ENCODE data around the gene FLT4. TPM values are rescaled to one million over a fixed set of nuclear protein-coding genes. Genes with fewer than 3 reads are reported as not detected.

FLT4 gene
- total and polyA plus RNA-seq, 2 of the 13 experiments (the other 11 are each of a cell fraction or from before 2014, with no cell fraction given), result not detected

- no peak for FAIRE-seq
- Histone ChIP-seq H3K79me2 (ENCODE audit: insufficient read depth, low read length) (no peaks in the 10 kb centered on the region), H3K27ac (ENCODE audit: extremely low read length, insufficient read depth, low read length) (no peak overlapping the region), H2AFZ (ENCODE audit: low read length) (no peak overlapping the region), H3K4me3 (replicated peaks in 1 of 3; ENCODE audit: insufficient read depth in 1 of 3, low read depth in 2 of 3, low read length in 3 of 3) (no peak overlapping the region), H3K36me3 (replicated peaks in 1 of 2; ENCODE audit: control insufficient read depth in 1 of 2, insufficient read depth in 2 of 2, low read length in 2 of 2) (no peaks in the 10 kb centered on the region), H3K27me3 (ENCODE audit: control insufficient read depth in 1 of 2, insufficient read depth in 2 of 2, low read length in 2 of 2) (peaks cover 12 to 66% of the 10 kb centered on the region in 2 experiments), H3K4me1 (ENCODE audit: insufficient read depth, low read length) (no peaks in the 10 kb centered on the region), H4K20me1 (ENCODE audit: insufficient read depth, low read length) (no peaks in the 10 kb centered on the region), H3K4me2 (ENCODE audit: low read depth, low read length) (no peak overlapping the region), H3K9ac (ENCODE audit: insufficient read depth, low read depth, low read length) (no peak overlapping the region), H3K9me3 (ENCODE audit: low read length) (no peaks in the 10 kb centered on the region)
- WGBS (ENCODE audit: low lambda C conversion rate), result 18% methylated on average over 4 of the region's 6 CpGs
- ATAC-seq, result no peak
- no TSS peak for BruUV-seq (replicated peaks)
- POLR2A ChIA-PET, result no interaction called here
- intact Hi-C loops (cut with micrococcal nuclease; ENCODE audit: unreplicated experiment), result no loop called here
- no peak for DNase-seq (ENCODE audit: low spot score)
- in situ Hi-C loops (cut with HindIII; ENCODE audit: extremely low pct_ligation_motif_present, low pct_unique_long_range_greater_than_20kb), result no loop called here
- CTCF ChIA-PET (ENCODE audit: low intra/inter-chr PET ratio, low total read pairs), result no interaction called here
- TF ChIP-seq SKIL (CRISPR knock-in tag; IDR thresholded peaks at IDR 0.05; ENCODE audit: borderline replicate concordance) (no peak), FOSL2 (CRISPR knock-in tag; IDR thresholded peaks at IDR 0.05) (no peak), HOXA9 (CRISPR knock-in tag; IDR thresholded peaks at IDR 0.05; ENCODE audit: borderline replicate concordance) (no peak), ASH2L (IDR thresholded peaks at IDR 0.05; ENCODE audit: insufficient read length, low read depth, low read length) (no peak), ZNF660 (CRISPR knock-in tag; IDR thresholded peaks at IDR 0.05; ENCODE audit: borderline replicate concordance, low read depth) (no peak), HMGA1 (CRISPR knock-in tag; conservative IDR thresholded peaks at IDR 0.05) (no peak), CSRNP1 (CRISPR knock-in tag; IDR thresholded peaks at IDR 0.05) (no peak), ZSCAN30 (CRISPR knock-in tag; IDR thresholded peaks at IDR 0.05) (no peak), SP1 (IDR thresholded peaks at IDR 0.05) (no peak), SP1 (CRISPR knock-in tag; IDR thresholded peaks at IDR 0.05) (no peak), DNMT3B (CRISPR knock-in tag; conservative IDR thresholded peaks at IDR 0.05) (no peak), ZNF713 (CRISPR knock-in tag; IDR thresholded peaks at IDR 0.05) (no peak), CEBPZ (IDR thresholded peaks at IDR 0.05; ENCODE audit: low read length) (no peak), ZNF24 (IDR thresholded peaks at IDR 0.05) (no peak), SMC3 (IDR thresholded peaks at IDR 0.05; ENCODE audit: low read length) (no peak), MYPOP (CRISPR knock-in tag; IDR thresholded peaks at IDR 0.05) (no peak), RNF2 (conservative IDR thresholded peaks at IDR 0.05; ENCODE audit: low read depth) (no peak), DBP (CRISPR knock-in tag; IDR thresholded peaks at IDR 0.05; ENCODE audit: not compliant biosample characterization) (no peak)
These were observed 8.9 kb downstream of the FLT4 start for GRCh38 chr5:180640611-180640860.
